ENCODE measurements around the gene HELZ.

The HELZ gene

GRCh38 chr17:67138392-67138791 lies 106.6 kb downstream of the HELZ start:
- H4K20me1 ChIP-seq (ENCODE audit: insufficient read depth, low read length): no peaks in the 10 kb centered on the region
- no peaks in the 10 kb centered on the region for H3K27me3 ChIP-seq (ENCODE audit: insufficient read depth, low read length)
- H3K79me2 ChIP-seq (ENCODE audit: insufficient read depth, low read length): no peaks in the 10 kb centered on the region
- TF ChIP-seq EZH2 (IDR thresholded peaks at IDR 0.05; ENCODE audit: borderline replicate concordance, low read length) (no peak), CTCF (IDR thresholded peaks at IDR 0.05; ENCODE audit: low read length) (no peak)
- H3K9me2 ChIP-seq (ENCODE audit: low read depth, low read length): no peaks in the 10 kb centered on the region
- no peak overlapping the region for H3K4me3 ChIP-seq (ENCODE audit: low read depth, low read length, poor library complexity, severe bottlenecking)
- H3K27ac ChIP-seq (ENCODE audit: low read depth, low read length, poor library complexity, severe bottlenecking): no peak overlapping the region
- no peaks in the 10 kb centered on the region for H3K9me3 ChIP-seq (ENCODE audit: low read length)
- H3K4me1 ChIP-seq (ENCODE audit: insufficient read depth, low read length, severe bottlenecking): no peaks in the 10 kb centered on the region
- no peak overlapping the region for H2AFZ ChIP-seq (ENCODE audit: low read length)
- no peak overlapping the region for H3K4me2 ChIP-seq (ENCODE audit: low read length)
- no peak overlapping the region for H3K9ac ChIP-seq (ENCODE audit: low read length)
- H3F3A ChIP-seq (ENCODE audit: insufficient read depth, low read length): no peaks in the 10 kb centered on the region
- H3K36me3 ChIP-seq (ENCODE audit: insufficient read depth, low read length): peaks cover 82% of the 10 kb centered on the region

- Histone ChIP-seq H3K27ac (ENCODE audit: low read depth, low read length, poor library complexity, severe bottlenecking) (no peak overlapping the region), H2AFZ (ENCODE audit: low read length) (no peak overlapping the region), H3K4me3 (ENCODE audit: low read depth, low read length, poor library complexity, severe bottlenecking) (no peak overlapping the region), H3K79me2 (ENCODE audit: insufficient read depth, low read length) (no peaks in the 10 kb centered on the region), H4K20me1 (ENCODE audit: insufficient read depth, low read length) (no peaks in the 10 kb centered on the region), H3F3A (ENCODE audit: insufficient read depth, low read length) (no peaks in the 10 kb centered on the region), H3K27me3 (ENCODE audit: insufficient read depth, low read length) (no peaks in the 10 kb centered on the region), H3K9me2 (ENCODE audit: low read depth, low read length) (no peaks in the 10 kb centered on the region), H3K9me3 (ENCODE audit: low read length) (no peaks in the 10 kb centered on the region), H3K4me1 (ENCODE audit: insufficient read depth, low read length, severe bottlenecking) (no peaks in the 10 kb centered on the region), H3K9ac (ENCODE audit: low read length) (no peak overlapping the region), H3K36me3 (ENCODE audit: insufficient read depth, low read length) (peaks cover 77% of the 10 kb centered on the region), H3K4me2 (ENCODE audit: low read length) (no peak overlapping the region)
- TF ChIP-seq EZH2 (IDR thresholded peaks at IDR 0.05; ENCODE audit: borderline replicate concordance, low read length) (no peak), CTCF (IDR thresholded peaks at IDR 0.05; ENCODE audit: low read length) (no peak)
These were observed 107.1 kb downstream of the HELZ start for GRCh38 chr17:67137860-67138259.

GRCh38 chr17:67137026-67137370 lies 108.0 kb downstream of the HELZ start:
- Histone ChIP-seq H3K9me3 (ENCODE audit: low read length) (no peaks in the 10 kb centered on the region), H3K27me3 (ENCODE audit: insufficient read depth, low read length) (no peaks in the 10 kb centered on the region), H4K20me1 (ENCODE audit: insufficient read depth, low read length) (no peaks in the 10 kb centered on the region), H3K27ac (ENCODE audit: low read depth, low read length, poor library complexity, severe bottlenecking) (no peak overlapping the region), H3K4me1 (ENCODE audit: insufficient read depth, low read length, severe bottlenecking) (peaks cover 5% of the 10 kb centered on the region), H3K79me2 (ENCODE audit: insufficient read depth, low read length) (no peaks in the 10 kb centered on the region), H2AFZ (ENCODE audit: low read length) (no peak overlapping the region), H3K36me3 (ENCODE audit: insufficient read depth, low read length) (peaks cover 73% of the 10 kb centered on the region), H3K4me3 (ENCODE audit: low read depth, low read length, poor library complexity, severe bottlenecking) (no peak overlapping the region), H3K9ac (ENCODE audit: low read length) (no peak overlapping the region), H3F3A (ENCODE audit: insufficient read depth, low read length) (no peaks in the 10 kb centered on the region), H3K4me2 (ENCODE audit: low read length) (no peak overlapping the region), H3K9me2 (ENCODE audit: low read depth, low read length) (no peaks in the 10 kb centered on the region)
- no peak for TF ChIP-seq CTCF (IDR thresholded peaks at IDR 0.05; ENCODE audit: low read length)
- no peak for TF ChIP-seq EZH2 (IDR thresholded peaks at IDR 0.05; ENCODE audit: borderline replicate concordance, low read length)

Measured in OCI-LY1 (cell line).